ENCODE results near the gene MZT1.
"Not testable (repeated sequence)": the region's sequence is repeated elsewhere in the genome, so short reads cannot be mapped to it uniquely, and the experiment has no call there.

Gene MZT1

DNA sequence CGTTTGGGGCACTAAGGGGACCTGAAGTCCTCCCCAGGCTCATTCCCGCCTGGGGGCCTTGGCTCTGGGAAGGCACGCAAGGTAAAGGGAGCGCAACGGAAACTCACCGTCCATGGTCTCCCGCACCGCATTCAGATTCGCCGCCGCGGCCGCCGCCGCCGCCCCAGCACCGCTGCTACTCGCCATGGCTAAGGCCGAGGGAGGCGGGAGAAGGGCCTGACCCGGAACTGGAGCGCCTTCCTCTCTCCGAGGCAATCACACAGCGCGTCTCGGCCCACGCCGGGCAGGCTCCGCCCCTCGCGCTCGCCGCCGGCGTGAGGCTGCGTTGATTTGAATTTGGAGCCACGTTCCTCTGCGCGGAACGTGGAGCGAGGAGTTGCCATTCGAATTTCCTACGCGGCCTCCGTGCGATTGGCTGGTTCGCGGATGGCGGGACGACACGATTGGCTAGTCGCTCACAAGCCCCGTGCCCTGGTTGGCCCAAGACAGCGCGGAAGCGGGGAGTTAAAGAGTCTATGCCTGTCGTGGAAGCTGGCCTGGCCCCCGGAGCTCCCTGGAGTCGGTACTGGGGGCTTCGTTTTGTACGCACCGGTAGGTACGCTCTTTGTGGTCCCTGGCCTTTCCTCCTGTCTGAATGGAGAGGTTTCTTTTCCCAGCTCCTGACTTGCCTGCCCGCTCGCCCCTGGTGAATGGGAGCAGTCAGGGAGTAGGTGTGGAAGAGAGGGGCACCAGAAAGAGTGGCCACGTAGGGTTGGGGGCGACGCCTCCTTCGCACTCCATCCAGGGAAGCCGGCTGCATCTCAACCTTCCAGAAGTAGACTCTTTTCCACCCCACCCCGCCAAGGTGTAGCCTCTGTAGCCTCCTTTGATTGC lies at the start of gene MZT1, which contains the start of gene BORA:
TSS of gene MZT1 (minus strand) at position 213 of the 873 bp plus-strand sequence. CDS start at position 186, 27 bp downstream.
TSS of gene BORA (plus strand) at position 507 of the 873 bp plus-strand sequence. CDS start 1,018 bp downstream, outside the sequence.
- peak; percentile 68 for DNase-seq

- no peak for DNase-seq
Observed at GRCh38 chr13:72774019-72774418, 46.6 kb upstream of the MZT1 start.

- DNase-seq, result no peak
Observed at GRCh38 chr13:72763411-72763810, 36.0 kb upstream of the MZT1 start.

- no peak for DNase-seq
Observed at GRCh38 chr13:72760189-72760588, 32.8 kb upstream of the MZT1 start.

GRCh38 chr13:72757792-72758535 lies 30.5 kb upstream of the MZT1 start:
- DNase-seq, result no peak

DNA sequence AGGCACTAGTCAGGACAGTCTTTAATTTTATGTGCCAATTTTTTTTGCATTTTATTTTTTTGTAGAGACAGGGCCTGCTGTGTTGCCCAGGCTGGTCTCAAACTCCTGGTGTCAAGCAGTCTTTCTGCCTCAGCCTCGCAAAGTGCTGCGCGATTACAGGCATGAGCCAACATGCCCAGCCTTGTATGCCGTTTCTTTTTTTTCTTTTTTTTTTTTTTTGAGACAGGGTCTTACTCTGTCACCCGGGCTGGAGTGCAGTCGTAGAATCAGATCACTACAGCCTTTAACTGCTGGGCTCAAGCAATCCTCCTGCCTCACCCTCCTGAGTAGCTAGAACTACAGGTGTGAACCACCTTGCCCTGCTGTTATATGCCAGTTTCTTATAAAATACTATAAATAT lies 26.7 kb upstream of the MZT1 start:
- no peak for DNase-seq

GRCh38 chr13:72751220-72751619 lies 23.8 kb upstream of the MZT1 start:
- DNase-seq, result no peak

DNA sequence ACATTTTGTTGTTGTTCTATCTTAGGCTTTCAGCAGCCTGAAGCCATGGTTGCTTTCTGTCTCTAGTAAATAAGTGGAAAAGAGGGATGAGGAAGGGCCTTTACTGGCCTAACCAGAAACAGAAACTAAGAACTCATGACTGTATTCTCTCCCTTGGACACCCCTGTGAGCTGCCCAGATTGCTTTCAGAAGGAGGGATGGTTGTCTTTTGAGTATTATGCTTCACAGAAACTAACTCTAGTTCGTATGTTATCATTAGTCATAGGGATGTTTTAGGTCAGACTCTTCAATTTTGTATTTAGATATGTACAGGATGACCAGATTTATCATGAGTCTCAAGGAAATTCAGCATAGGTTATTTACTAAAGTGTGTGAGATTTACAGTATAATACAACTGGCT lies 17.8 kb upstream of the MZT1 start:
- no peak for DNase-seq

- DNase-seq, result no peak
Observed at GRCh38 chr13:72740015-72740414, 12.6 kb upstream of the MZT1 start.

GRCh38 chr13:72737033-72737432 lies 9.6 kb upstream of the MZT1 start:
- DNase-seq, result no peak

DNA sequence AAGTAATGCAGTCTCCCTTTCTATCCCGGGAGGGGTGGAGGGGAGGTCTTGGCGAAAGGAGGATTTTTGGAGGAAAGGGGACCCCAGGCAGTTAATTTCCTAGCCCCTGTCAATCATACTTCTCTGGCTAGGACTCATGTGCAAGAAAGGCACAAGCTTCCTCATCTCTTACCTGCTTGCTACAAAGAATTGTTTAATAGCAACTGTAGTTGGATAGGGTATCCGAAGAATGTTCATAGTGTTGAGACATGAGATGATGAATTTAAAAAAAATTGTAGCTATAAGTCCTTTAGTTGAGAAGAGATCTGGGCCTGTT lies 819 bp upstream of the MZT1 start:
- DNase-seq, result no peak

DNA sequence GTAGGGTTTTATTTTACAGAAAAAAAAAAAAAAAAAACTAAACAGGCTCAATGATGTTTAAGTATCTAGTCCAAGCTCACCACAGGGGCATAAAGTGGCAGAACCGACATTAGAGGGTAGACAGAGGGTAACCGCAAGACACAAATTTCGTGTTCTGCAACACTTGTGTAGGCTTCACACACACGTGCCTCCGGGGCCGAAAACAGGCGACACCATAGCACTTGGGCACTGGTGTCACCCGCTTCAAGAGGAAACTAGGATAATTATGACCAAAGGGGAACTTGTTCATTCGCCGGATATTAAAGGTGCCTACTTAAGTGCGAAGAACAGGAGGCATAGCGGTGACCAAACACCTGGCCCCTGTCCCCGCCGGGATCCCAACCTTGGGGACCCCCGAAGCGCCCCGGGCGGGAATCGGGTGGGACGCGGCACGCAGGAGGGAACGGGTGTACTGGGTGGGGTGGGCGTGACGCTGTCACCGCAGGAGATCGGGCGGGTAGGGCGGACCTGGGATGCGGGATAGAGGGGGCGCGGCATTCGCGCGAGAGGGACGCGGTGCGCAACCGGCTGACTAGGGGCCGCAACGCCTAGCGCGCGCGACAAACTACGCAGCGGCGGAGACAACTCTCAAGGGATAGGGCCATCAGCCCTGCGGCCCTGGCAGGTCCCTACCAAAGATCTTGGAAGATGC lies 558 bp downstream of the MZT1 start:
- DNase-seq, result peak; percentile 21

DNA sequence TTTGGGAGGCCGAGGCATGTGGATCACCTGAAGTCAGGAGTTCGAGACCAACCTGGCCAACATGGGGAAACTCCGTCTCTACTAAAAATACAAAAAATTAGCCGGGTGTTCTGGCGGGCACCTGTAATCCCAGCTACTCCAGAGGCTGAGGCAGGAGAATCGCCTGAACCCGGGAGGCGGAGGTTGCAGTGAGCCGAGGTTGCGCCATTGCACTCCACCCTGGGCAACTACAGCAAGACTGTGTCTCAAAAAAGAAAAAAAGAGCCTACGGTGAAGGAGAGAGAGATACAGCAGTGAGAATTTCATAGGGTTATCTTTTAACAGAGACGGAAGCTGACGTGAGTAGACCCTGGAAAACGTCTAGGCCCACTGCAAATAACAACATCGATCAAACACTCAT lies 1.2 kb downstream of the MZT1 start:
- DNase-seq, result not testable (repeated sequence)

DNA sequence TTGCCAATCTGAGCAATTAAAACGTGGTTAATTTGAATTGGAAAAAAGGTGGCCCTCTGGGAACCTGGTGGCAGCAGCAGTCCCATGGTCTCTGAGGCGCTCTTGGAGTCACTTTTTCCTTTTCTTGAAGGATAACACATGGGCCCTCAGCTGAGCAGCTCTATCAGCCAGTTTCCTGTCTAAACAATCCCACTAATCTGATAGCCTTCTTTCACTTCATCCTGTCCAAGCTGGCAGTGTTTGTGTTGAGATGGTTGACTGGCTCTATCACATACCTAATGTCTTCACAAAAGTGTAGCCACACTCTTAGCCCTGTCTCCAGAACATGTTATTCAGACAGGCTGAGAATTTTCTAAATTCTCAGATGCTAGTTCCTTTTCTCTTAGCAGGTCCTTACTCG lies 10.7 kb downstream of the MZT1 start:
- DNase-seq, result no peak

- DNase-seq, result no peak
Observed at GRCh38 chr13:72700509-72700908, 26.9 kb downstream of the MZT1 start.

GRCh38 chr13:72698164-72698563 lies 29.3 kb downstream of the MZT1 start:
- DNase-seq, result no peak

- DNase-seq, result peak; percentile 7
Observed at GRCh38 chr13:72696579-72696978, 30.9 kb downstream of the MZT1 start.

- DNase-seq, result no peak
Observed at GRCh38 chr13:72694314-72694713, 33.1 kb downstream of the MZT1 start.

DNA sequence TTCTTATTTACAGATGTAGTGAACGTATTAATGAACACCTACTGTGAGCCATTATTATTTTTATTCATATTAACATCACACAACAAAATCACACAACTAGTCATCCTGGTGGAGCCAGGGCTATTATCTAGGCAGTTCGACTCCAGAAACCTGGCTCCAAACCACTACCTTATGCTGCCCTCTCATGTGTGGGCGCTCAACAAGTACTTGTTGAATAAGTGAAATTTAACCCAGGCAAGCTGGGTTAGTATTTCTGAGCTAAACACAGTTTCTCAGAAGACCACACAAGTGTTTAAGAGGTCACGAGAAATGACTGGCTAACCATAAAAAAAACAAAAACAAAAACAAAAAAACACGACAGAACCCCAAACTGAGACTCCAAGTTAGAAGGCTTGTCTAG lies 33.6 kb downstream of the MZT1 start:
- no peak for DNase-seq

GRCh38 chr13:72692884-72693514 lies 34.4 kb downstream of the MZT1 start:
- DNase-seq, result no peak

- DNase-seq, result no peak
Observed at GRCh38 chr13:72689181-72689696, 38.2 kb downstream of the MZT1 start.

GRCh38 chr13:72686766-72687165 lies 40.7 kb downstream of the MZT1 start:
- DNase-seq, result no peak

DNA sequence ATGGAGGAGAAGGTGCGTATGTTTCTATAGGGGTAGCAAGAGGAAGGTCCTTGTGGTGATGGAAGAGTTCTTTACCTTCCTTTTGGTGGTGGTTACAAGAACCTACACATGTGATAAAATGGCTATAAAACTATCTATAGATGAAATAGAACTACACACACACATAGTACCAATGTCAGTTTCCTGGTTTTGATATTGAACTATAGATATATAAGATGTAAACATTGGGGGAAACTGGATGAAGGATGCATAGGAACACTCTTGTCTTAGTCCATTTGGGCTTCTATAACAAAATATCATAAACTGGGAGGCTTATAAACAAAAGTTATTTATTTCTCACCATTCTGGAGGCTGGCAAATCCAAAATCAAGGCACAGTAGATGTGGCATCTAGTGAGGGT lies 47.1 kb downstream of the MZT1 start:
- no peak for DNase-seq
